OCI-LY7 (cell line): ENCODE data around the gene FBF1. TPM values are rescaled to one million over a fixed set of nuclear protein-coding genes. Genes with fewer than 3 reads are reported as not detected.
A peak's percentile ranks its signal among the peaks of the same experiment; 100 is the strongest.

Source experiments
- BruUV-seq: library from RNA; stranded (reverse); fragments of 400-500 nt; replicated peaks from 2 replicates; lab custom pipeline; 2021; lab: Mats Ljungman, UMichigan
- CTCF ChIA-PET: fragments of 300-600 bp; sonication (Branson Sonifier 250); formaldehyde crosslinking; loops from one replicate; lab custom pipeline; 2022; ENCODE audit warnings: antibody characterized with exemption; ENCODE audit not compliant: unreplicated experiment; lab: Charles Lee
- POLR2A ChIA-PET: fragments of 300-600 bp; sonication (Branson Sonifier 250); formaldehyde crosslinking; loops from one replicate; lab custom pipeline; 2022; ENCODE audit warnings: antibody characterized with exemption; lab: Charles Lee
- DNase-seq: peaks from one replicate; pipeline ENCODE4 v3.0.0-alpha.2; 2015; ENCODE audit warnings: low spot score
- H2AFZ ChIP-seq: fragments of 200-600 bp; sonication (generic), shearing (Covaris generic); 2 replicates; pipeline ENCODE4 v1.6.1; 2014; ENCODE audit warnings: mild to moderate bottlenecking, antibody characterized with exemption, low read length, moderate library complexity
- H3K27ac ChIP-seq: fragments of 200-600 bp; sonication (generic); 2 replicates; pipeline ENCODE4 v1.5.1; 2014; ENCODE audit warnings: mixed run types, low read depth, mild to moderate bottlenecking, moderate library complexity, low read length, inconsistent platforms; ENCODE audit not compliant: poor library complexity, severe bottlenecking
- H3K36me3 ChIP-seq: fragments of 200-600 bp; sonication (generic); 2 replicates; pipeline ENCODE4 v1.6.1; 2014; ENCODE audit warnings: mild to moderate bottlenecking, antibody characterized with exemption, low read length, moderate library complexity, mixed read lengths; ENCODE audit not compliant: insufficient read depth
- H3K4me1 ChIP-seq: fragments of 200-600 bp; sonication (generic); 2 replicates; pipeline ENCODE4 v1.5.1; 2014; ENCODE audit warnings: mild to moderate bottlenecking, low read length; ENCODE audit not compliant: insufficient read depth, poor library complexity, severe bottlenecking
- H3K4me2 ChIP-seq: fragments of 200-600 bp; sonication (generic); 2 replicates; pipeline ENCODE4 v1.6.1; 2014; ENCODE audit warnings: mild to moderate bottlenecking, low read length
- H3K4me3 ChIP-seq: fragments of 200-600 bp; sonication (generic); 2 replicates; pipeline ENCODE4 v1.5.1; 2014; ENCODE audit warnings: mild to moderate bottlenecking, low read depth, low read length; ENCODE audit not compliant: poor library complexity, severe bottlenecking
- H3K79me2 ChIP-seq: fragments of 200-600 bp; sonication (generic); 2 replicates; pipeline ENCODE4 v1.6.1; 2016; ENCODE audit warnings: low read depth, mild to moderate bottlenecking, low read length, moderate library complexity, mixed read lengths; ENCODE audit not compliant: insufficient read depth
- H3K9me2 ChIP-seq: fragments of 200-600 bp; sonication (generic); 2 replicates; pipeline ENCODE4 v1.6.1; 2016; ENCODE audit warnings: mild to moderate bottlenecking, low read length, mixed read lengths; ENCODE audit not compliant: insufficient read depth
- H3K9me3 ChIP-seq: fragments of 200-600 bp; sonication (generic); 2 replicates; pipeline ENCODE4 v1.6.1; 2014; ENCODE audit warnings: mild to moderate bottlenecking, mixed run types, low read length, mixed read lengths
- H4K20me1 ChIP-seq: fragments of 200-600 bp; sonication (generic); 2 replicates; pipeline ENCODE4 v1.6.1; 2014; ENCODE audit warnings: mild to moderate bottlenecking, antibody characterized with exemption, low read length, moderate library complexity, mixed read lengths; ENCODE audit not compliant: insufficient read depth
- CTCF ChIP-seq: fragments of 200-600 bp; sonication (generic); conservative IDR thresholded peaks from 2 replicates; pipeline ENCODE4 v1.5.1; 2014; ENCODE audit warnings: mild to moderate bottlenecking, antibody characterized with exemption, low read length, moderate library complexity, mixed read lengths
- EZH2phosphoT487 ChIP-seq: fragments of 200-600 bp; sonication (generic); IDR thresholded peaks from 2 replicates; pipeline ENCODE4 v1.6.1; 2018; ENCODE audit warnings: low read depth, borderline replicate concordance, mild to moderate bottlenecking, mixed run types, antibody characterized with exemption, low read length, moderate library complexity, mixed read lengths
- intact Hi-C: fragments of 100-400 bp; cut with micrococcal nuclease; formaldehyde crosslinking; loops from one replicate; pipeline ENCODE4 v1.10.0; 2022; ENCODE audit not compliant: unreplicated experiment
- total RNA-seq, 2 experiments: library from RNA; depleted of rRNA in 1 of 2; stranded (reverse); fragments of >200 nt in 1 of 2; shearing (Covaris generic) in 1 of 2; gene quantifications; 2 replicates each; pipeline ENCODE4 v1.2.3, GENCODE V29; 2014 to 2022

The FBF1 gene
- total RNA-seq, 2 experiments from 2014 or later, result 34.6 to 47.9 TPM

GRCh38 chr17:75896415-75897159, 44.3 kb downstream of the FBF1 start, which contains the start of gene TRIM65:
TRIM65 (minus strand) TSS chr17:75896951; CDS start chr17:75896937, 14 bp downstream.
- no peaks in the 10 kb centered on the region for H4K20me1 ChIP-seq
- H3K9me2 ChIP-seq, result no peaks in the 10 kb centered on the region
- peak within 1 kb of the TSS; percentile 55 for H3K27ac ChIP-seq
- peaks cover 23% of the 10 kb centered on the region for H3K4me1 ChIP-seq
- peak within 1 kb of the TSS; percentile 95 for H3K4me2 ChIP-seq
- H3K9me3 ChIP-seq, result no peaks in the 10 kb centered on the region
- peak within 1 kb of the TSS; percentile 33; the same call in 1 of the 2 replicates for H2AFZ ChIP-seq
- no TSS peak for BruUV-seq
- ChIA-PET POLR2A (interaction anchor here (0.6 to 2.1 kb wide), 7 partner anchors 9 to 117 kb away, joined by 3 to 12 read pairs (median 3); partner anchors contain the start of gene WBP2), CTCF (interaction anchor here (0.5 to 2.0 kb wide), 7 partner anchors 8 to 106 kb away, joined by 3 to 10 read pairs (median 4); partner anchors contain the start of genes MRPL38 and WBP2)
- peak within 1 kb of the TSS; percentile 80 for H3K4me3 ChIP-seq
- H3K36me3 ChIP-seq, result peaks cover 53% of the 10 kb centered on the region
- intact Hi-C loops, result loop anchor here (1.0 to 2.0 kb wide), 3 partner anchors 20 to 118 kb away; partner anchors contain the start of gene WBP2
- TF ChIP-seq EZH2phosphoT487 (no peak), CTCF (peak; percentile 54)
- H3K79me2 ChIP-seq, result peaks cover 20% of the 10 kb centered on the region
- peak; percentile 90 for DNase-seq

GRCh38 chr17:75895370-75896155, 45.3 kb downstream of the FBF1 start:
- ChIA-PET CTCF (interaction anchor here (0.5 to 2.0 kb wide), 5 partner anchors 9 to 370 kb away, joined by 3 to 10 read pairs (median 4); partner anchors contain the start of genes MRPL38, UBALD2 and WBP2), POLR2A (interaction anchor here (0.5 to 2.1 kb wide), 8 partner anchors 13 to 511 kb away, joined by 3 to 12 read pairs (median 4); partner anchors contain the start of gene WBP2)
- BruUV-seq, result no TSS peak
- no peaks in the 10 kb centered on the region for H3K9me3 ChIP-seq
- H3K4me2 ChIP-seq, result peak overlapping the region; percentile 95
- no peaks in the 10 kb centered on the region for H4K20me1 ChIP-seq
- H3K4me3 ChIP-seq, result peak overlapping the region; percentile 80
- H3K79me2 ChIP-seq, result peaks cover 20% of the 10 kb centered on the region
- no peaks in the 10 kb centered on the region for H3K9me2 ChIP-seq
- H2AFZ ChIP-seq, result peak overlapping the region; percentile 3; the same call in 1 of the 2 replicates
- intact Hi-C loops, result loop anchor here (1.0 to 2.0 kb wide), 3 partner anchors 19 to 117 kb away; partner anchors contain the start of gene WBP2
- peak overlapping the region; percentile 55 for H3K27ac ChIP-seq
- peaks cover 53% of the 10 kb centered on the region for H3K36me3 ChIP-seq
- peak; percentile 48 for DNase-seq
- TF ChIP-seq CTCF, result peak; percentile 82
- no peak for TF ChIP-seq EZH2phosphoT487
- peaks cover 23% of the 10 kb centered on the region for H3K4me1 ChIP-seq
